ENCODE measurements around the gene TEX35.
A peak's percentile ranks its signal among the peaks of the same experiment; 100 is the strongest.

TEX35 gene

GRCh38 chr1:178518894-178519293 lies 6.0 kb downstream of the TEX35 start:
- DNase-seq (ENCODE audit: low read depth in 2 of 2) = no peak

- DNase-seq (ENCODE audit: low read depth in 2 of 2) = no peak
These were observed 7.9 kb downstream of the TEX35 start for GRCh38 chr1:178520803-178521202.

GRCh38 chr1:178521241-178521640 lies 8.3 kb downstream of the TEX35 start:
- no peak for DNase-seq (ENCODE audit: low read depth in 2 of 2)

- no peak for DNase-seq (ENCODE audit: low read depth in 2 of 2)
These were observed 14.2 kb downstream of the TEX35 start for GRCh38 chr1:178527117-178527516.

GRCh38 chr1:178528228-178528952 lies 15.5 kb downstream of the TEX35 start:
- no peak for DNase-seq (ENCODE audit: low read depth in 2 of 2)

GRCh38 chr1:178528953-178529335 lies 16.0 kb downstream of the TEX35 start:
- no peak for DNase-seq (ENCODE audit: low read depth in 2 of 2)

- no peak for DNase-seq (ENCODE audit: low read depth in 2 of 2)
These were observed 16.6 kb downstream of the TEX35 start for GRCh38 chr1:178529364-178530036.

GRCh38 chr1:178530037-178530402 lies 17.1 kb downstream of the TEX35 start:
- DNase-seq (ENCODE audit: low read depth in 2 of 2) = no peak

- no peak for DNase-seq (ENCODE audit: low read depth in 2 of 2)
These were observed 17.6 kb downstream of the TEX35 start for GRCh38 chr1:178530502-178530901.

- DNase-seq (ENCODE audit: low read depth in 2 of 2) = no peak
These were observed 19.0 kb downstream of the TEX35 start for GRCh38 chr1:178531887-178532286.

GRCh38 chr1:178532392-178532791 lies 19.5 kb downstream of the TEX35 start:
- peak; percentile 37 to 73 for DNase-seq (ENCODE audit: low read depth in 2 of 2)

- no peak for DNase-seq (ENCODE audit: low read depth in 2 of 2)
These were observed 20.4 kb downstream of the TEX35 start for GRCh38 chr1:178533121-178533946.

- DNase-seq (ENCODE audit: low read depth in 2 of 2) = no peak
These were observed 21.4 kb downstream of the TEX35 start for GRCh38 chr1:178534137-178534868.

- DNase-seq (ENCODE audit: low read depth in 2 of 2) = no peak
These were observed 23.4 kb downstream of the TEX35 start for GRCh38 chr1:178536329-178536728.

- DNase-seq (ENCODE audit: low read depth in 2 of 2) = no peak
These were observed 24.0 kb downstream of the TEX35 start for GRCh38 chr1:178536844-178537371.

GRCh38 chr1:178537382-178538090 lies 24.6 kb downstream of the TEX35 start:
- DNase-seq (ENCODE audit: low read depth in 2 of 2) = no peak

- no peak for DNase-seq (ENCODE audit: low read depth in 2 of 2)
These were observed 25.4 kb downstream of the TEX35 start for GRCh38 chr1:178538192-178538916.

- no peak for DNase-seq (ENCODE audit: low read depth in 2 of 2)
These were observed 26.4 kb downstream of the TEX35 start for GRCh38 chr1:178539291-178539690.

- DNase-seq (ENCODE audit: low read depth in 2 of 2) = no peak
These were observed 27.3 kb downstream of the TEX35 start for GRCh38 chr1:178540204-178540603.

- DNase-seq (ENCODE audit: low read depth in 2 of 2) = no peak
These were observed 27.7 kb downstream of the TEX35 start for GRCh38 chr1:178540646-178541045.
